Kidney epithelial cell (primary cell): ENCODE measurements around the gene WDR27. TPM values are rescaled to one million over a fixed set of nuclear protein-coding genes. Genes with fewer than 3 reads are reported as not detected.

Source experiments
- DNase-seq: peaks from one replicate; pipeline ENCODE4 v3.0.0-alpha.2; 2010; ENCODE audit warnings: low read depth
- H3K27me3 ChIP-seq: 2 replicates; pipeline ENCODE4 v1.6.0; 2011; ENCODE audit warnings: low read length; ENCODE audit not compliant: control insufficient read depth, insufficient read depth
- H3K36me3 ChIP-seq: 2 replicates; pipeline ENCODE4 v1.5.1; 2011; ENCODE audit warnings: low read length; ENCODE audit not compliant: control insufficient read depth, insufficient read depth
- H3K4me3 ChIP-seq: 2 replicates; pipeline ENCODE4 v1.5.1; 2011; ENCODE audit warnings: low read depth, mild to moderate bottlenecking, control low read depth, low read length
- CTCF ChIP-seq: IDR thresholded peaks from 2 replicates; pipeline ENCODE4 v1.5.1; 2011; ENCODE audit warnings: mild to moderate bottlenecking, moderate library complexity, low read length, control low read depth, inconsistent platforms; ENCODE audit not compliant: insufficient read depth, poor library complexity, severe bottlenecking
- total RNA-seq: library from RNA; depleted of rRNA; stranded (reverse); fragments of >200 nt; gene quantifications from 2 replicates; pipeline ENCODE4 v1.2.3, GENCODE V29; 2015

The WDR27 gene
- total RNA-seq, 1 donor from 2014 or later, result 27.0 TPM

GRCh38 chr6:169719117-169719516, 17.3 kb upstream of the WDR27 start:
- no peaks in the 10 kb centered on the region for H3K27me3 ChIP-seq
- H3K4me3 ChIP-seq, result no peak overlapping the region

DNA sequence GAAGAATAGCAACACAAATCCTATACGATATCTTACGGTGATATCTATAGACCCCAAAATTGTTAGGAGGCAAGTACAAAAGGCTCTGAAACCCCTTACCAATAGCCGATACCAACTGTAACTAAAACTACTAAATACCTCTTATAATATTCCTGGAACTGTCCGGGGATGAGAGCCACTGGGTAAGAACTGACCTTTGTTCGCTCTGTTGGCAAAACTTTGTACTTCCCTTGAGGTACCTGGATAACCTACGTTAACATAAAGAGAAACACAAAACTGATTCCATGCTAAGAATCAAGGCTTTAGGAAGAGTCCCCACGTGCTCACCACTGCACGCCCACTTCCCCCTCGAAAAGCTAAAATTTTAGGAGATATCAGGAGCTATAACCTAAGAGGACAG, 12.8 kb upstream of the WDR27 start:
- no peak for TF ChIP-seq CTCF
- no peak for DNase-seq
- no peak overlapping the region for H3K4me3 ChIP-seq
- H3K27me3 ChIP-seq, result no peaks in the 10 kb centered on the region
- no peaks in the 10 kb centered on the region for H3K36me3 ChIP-seq

More at GRCh38 chr6:169719117-169719516, 17.3 kb upstream of the WDR27 start:
- no peak for TF ChIP-seq CTCF
- no peak for DNase-seq
- no peaks in the 10 kb centered on the region for H3K36me3 ChIP-seq

GRCh38 chr6:169714178-169714577, 12.3 kb upstream of the WDR27 start:
- DNase-seq, result no peak
- Histone ChIP-seq H3K36me3 (no peaks in the 10 kb centered on the region), H3K4me3 (no peak overlapping the region), H3K27me3 (no peaks in the 10 kb centered on the region)
- no peak for TF ChIP-seq CTCF

DNA sequence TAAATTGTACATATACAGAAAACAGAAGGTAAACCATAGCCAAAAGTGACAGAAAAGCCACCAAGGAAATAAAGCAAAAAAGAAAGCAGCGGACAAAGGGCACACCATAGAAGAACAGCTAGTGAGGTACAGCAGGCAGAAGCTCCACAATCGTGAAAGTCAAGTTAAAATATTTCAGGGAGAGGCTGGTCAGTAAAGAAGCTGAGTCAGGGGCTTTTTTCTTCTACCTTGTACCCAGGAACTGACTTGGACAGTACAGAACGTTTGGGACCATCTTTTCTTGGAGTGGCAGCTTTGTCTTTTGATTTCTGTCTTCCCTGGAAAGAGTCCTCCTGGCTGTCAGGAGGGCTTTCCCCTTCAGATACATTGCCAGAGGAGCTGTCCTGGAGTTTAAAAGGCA, 8.2 kb upstream of the WDR27 start:
- Histone ChIP-seq H3K4me3 (no peak overlapping the region), H3K27me3 (no peaks in the 10 kb centered on the region), H3K36me3 (no peaks in the 10 kb centered on the region)
- DNase-seq, result no peak
- TF ChIP-seq CTCF, result no peak

DNA sequence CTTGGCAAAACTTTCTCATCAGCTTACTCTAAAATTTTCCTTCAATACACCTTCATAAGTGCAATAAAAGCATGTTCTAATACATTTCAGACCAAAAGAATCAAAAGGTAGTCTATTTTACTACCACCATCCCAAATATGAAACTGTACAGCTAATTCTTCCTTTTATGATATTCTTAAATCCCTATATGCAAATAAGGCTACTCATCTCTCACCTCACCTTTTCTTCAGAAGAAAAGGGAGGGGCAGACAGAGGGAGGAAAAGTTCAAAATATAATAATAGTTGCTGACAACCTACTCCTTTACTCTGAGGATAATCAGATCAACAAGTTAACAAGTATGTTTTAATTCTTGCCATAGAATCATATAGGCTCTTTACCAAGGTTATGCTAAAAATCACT, 7.5 kb upstream of the WDR27 start:
- Histone ChIP-seq H3K27me3 (no peaks in the 10 kb centered on the region), H3K36me3 (peaks cover under 1% of the 10 kb centered on the region), H3K4me3 (no peak overlapping the region)
- DNase-seq, result no peak
- TF ChIP-seq CTCF, result no peak

- TF ChIP-seq CTCF, result no peak
- peaks cover 1% of the 10 kb centered on the region for H3K36me3 ChIP-seq
- no peak overlapping the region for H3K4me3 ChIP-seq
- no peak for DNase-seq
- no peaks in the 10 kb centered on the region for H3K27me3 ChIP-seq
Observed at GRCh38 chr6:169707772-169708171, 5.9 kb upstream of the WDR27 start.
